NCI-H748 treated with DMSO at 0.1 percent for 48 hours (cell line): ENCODE measurements around the gene PDCL2.

Experiments
- DNase-seq: peaks from one replicate; lab custom pipeline; 2025; lab: John Stamatoyannopoulos, UW

Gene PDCL2

GRCh38 chr4:55538531-55538930 lies 53.5 kb downstream of the PDCL2 start:
- no peak for DNase-seq

- no peak for DNase-seq
These were observed 57.7 kb downstream of the PDCL2 start for GRCh38 chr4:55534306-55534705.

- no peak for DNase-seq
These were observed 61.4 kb downstream of the PDCL2 start for GRCh38 chr4:55530691-55531090.

GRCh38 chr4:55530167-55530566 lies 61.9 kb downstream of the PDCL2 start:
- no peak for DNase-seq

GRCh38 chr4:55528491-55528890 lies 63.6 kb downstream of the PDCL2 start:
- no peak for DNase-seq

- DNase-seq: no peak
These were observed 67.0 kb downstream of the PDCL2 start for GRCh38 chr4:55524844-55525571.

GRCh38 chr4:55518442-55518841 lies 73.6 kb downstream of the PDCL2 start:
- no peak for DNase-seq

GRCh38 chr4:55517526-55518229 lies 74.4 kb downstream of the PDCL2 start:
- DNase-seq: no peak

- DNase-seq: no peak
These were observed 79.0 kb downstream of the PDCL2 start for GRCh38 chr4:55512922-55513571.

- DNase-seq: no peak
These were observed 80.0 kb downstream of the PDCL2 start for GRCh38 chr4:55512077-55512476.

GRCh38 chr4:55510685-55511084 lies 81.4 kb downstream of the PDCL2 start:
- no peak for DNase-seq

- DNase-seq: no peak
These were observed 82.8 kb downstream of the PDCL2 start for GRCh38 chr4:55509266-55509665.

- no peak for DNase-seq
These were observed 84.4 kb downstream of the PDCL2 start for GRCh38 chr4:55507612-55508011.
